ENCODE measurements around the gene ADGRG3. TPM values are rescaled to one million over a fixed set of nuclear protein-coding genes. Genes with fewer than 3 reads are reported as not detected.

Gene ADGRG3
- total and polyA plus RNA-seq, 2 of the 13 experiments (the other 11 are each of a cell fraction or from before 2014, with no cell fraction given) = 2.7 to 11.8 TPM

DNA sequence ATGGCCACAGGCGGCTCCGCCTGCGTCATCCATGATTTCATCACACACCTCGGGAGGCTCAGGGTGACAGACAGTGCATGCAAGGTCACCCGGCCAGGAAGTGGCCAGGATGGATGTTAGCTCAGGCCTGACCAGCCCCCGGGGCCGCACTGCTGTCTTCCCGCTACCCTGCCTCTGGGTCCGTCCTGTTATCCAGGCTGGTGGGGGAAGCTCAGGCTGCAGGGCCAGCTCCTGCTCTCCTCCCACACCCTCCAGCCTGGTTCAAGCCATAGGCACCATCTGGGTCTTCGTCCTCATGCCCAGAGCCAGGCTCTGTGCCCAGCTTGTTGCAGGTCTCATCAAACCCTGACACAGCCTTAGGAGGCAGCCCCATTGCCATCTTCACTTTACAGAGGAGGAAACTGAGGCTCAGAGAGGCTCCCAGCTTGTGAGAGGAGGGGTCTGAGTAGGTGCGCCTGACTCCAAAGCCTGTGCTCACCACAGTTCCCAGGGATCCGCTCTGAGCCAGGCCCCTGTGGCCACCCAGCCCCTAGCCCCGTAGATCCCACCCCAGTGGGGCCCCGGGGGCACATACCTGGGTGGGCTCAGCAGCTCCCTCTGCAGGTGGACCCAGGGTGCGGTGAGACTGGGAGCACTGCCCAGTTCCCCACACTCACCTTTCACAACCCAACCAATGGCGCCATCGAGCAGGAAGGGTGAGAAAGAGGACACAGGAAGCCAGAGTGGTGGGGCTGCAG, 412 bp upstream of the ADGRG3 start (continued):
- TF ChIP-seq ZNF746 (CRISPR knock-in tag; IDR thresholded peaks at IDR 0.05) = no peak
- TF ChIP-seq FOXA1 (IDR thresholded peaks at IDR 0.05) = no peak
- TF ChIP-seq FOXA1 (CRISPR knock-in tag; IDR thresholded peaks at IDR 0.05) = peak; percentile 69
- TF ChIP-seq CHD4 (IDR thresholded peaks at IDR 0.05; ENCODE audit: borderline replicate concordance, low read length) = peak; percentile 85
- no peak for TF ChIP-seq ZNF10 (CRISPR knock-in tag; IDR thresholded peaks at IDR 0.05; ENCODE audit: borderline replicate concordance, low read depth)
- TF ChIP-seq, protein P1, sequence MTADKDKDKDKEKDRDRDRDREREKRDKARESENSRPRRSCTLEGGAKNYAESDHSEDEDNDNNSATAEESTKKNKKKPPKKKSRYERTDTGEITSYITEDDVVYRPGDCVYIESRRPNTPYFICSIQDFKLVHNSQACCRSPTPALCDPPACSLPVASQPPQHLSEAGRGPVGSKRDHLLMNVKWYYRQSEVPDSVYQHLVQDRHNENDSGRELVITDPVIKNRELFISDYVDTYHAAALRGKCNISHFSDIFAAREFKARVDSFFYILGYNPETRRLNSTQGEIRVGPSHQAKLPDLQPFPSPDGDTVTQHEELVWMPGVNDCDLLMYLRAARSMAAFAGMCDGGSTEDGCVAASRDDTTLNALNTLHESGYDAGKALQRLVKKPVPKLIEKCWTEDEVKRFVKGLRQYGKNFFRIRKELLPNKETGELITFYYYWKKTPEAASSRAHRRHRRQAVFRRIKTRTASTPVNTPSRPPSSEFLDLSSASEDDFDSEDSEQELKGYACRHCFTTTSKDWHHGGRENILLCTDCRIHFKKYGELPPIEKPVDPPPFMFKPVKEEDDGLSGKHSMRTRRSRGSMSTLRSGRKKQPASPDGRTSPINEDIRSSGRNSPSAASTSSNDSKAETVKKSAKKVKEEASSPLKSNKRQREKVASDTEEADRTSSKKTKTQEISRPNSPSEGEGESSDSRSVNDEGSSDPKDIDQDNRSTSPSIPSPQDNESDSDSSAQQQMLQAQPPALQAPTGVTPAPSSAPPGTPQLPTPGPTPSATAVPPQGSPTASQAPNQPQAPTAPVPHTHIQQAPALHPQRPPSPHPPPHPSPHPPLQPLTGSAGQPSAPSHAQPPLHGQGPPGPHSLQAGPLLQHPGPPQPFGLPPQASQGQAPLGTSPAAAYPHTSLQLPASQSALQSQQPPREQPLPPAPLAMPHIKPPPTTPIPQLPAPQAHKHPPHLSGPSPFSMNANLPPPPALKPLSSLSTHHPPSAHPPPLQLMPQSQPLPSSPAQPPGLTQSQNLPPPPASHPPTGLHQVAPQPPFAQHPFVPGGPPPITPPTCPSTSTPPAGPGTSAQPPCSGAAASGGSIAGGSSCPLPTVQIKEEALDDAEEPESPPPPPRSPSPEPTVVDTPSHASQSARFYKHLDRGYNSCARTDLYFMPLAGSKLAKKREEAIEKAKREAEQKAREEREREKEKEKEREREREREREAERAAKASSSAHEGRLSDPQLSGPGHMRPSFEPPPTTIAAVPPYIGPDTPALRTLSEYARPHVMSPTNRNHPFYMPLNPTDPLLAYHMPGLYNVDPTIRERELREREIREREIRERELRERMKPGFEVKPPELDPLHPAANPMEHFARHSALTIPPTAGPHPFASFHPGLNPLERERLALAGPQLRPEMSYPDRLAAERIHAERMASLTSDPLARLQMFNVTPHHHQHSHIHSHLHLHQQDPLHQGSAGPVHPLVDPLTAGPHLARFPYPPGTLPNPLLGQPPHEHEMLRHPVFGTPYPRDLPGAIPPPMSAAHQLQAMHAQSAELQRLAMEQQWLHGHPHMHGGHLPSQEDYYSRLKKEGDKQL (CRISPR knock-in tag; IDR thresholded peaks at IDR 0.05; ENCODE audit: low read depth) = peak; percentile 11
- TF ChIP-seq KLF11 (CRISPR knock-in tag; IDR thresholded peaks at IDR 0.05) = 0 out of 2 replicates have a peak, but pooled peaks have one; percentile 19
- peak; percentile 72 for TF ChIP-seq TRAFD1 (CRISPR knock-in tag; IDR thresholded peaks at IDR 0.05; ENCODE audit: borderline replicate concordance)
- peak; percentile 97 for TF ChIP-seq GATAD2A (CRISPR knock-in tag; IDR thresholded peaks at IDR 0.05)
- no peak for TF ChIP-seq ZNF615 (CRISPR knock-in tag; IDR thresholded peaks at IDR 0.05; ENCODE audit: borderline replicate concordance)
- TF ChIP-seq CEBPB (IDR thresholded peaks at IDR 0.05; ENCODE audit: borderline replicate concordance, low read depth, low read length) = peak; percentile 99
- TF ChIP-seq ZFP90 (CRISPR knock-in tag; IDR thresholded peaks at IDR 0.05; ENCODE audit: borderline replicate concordance) = no peak
- TF ChIP-seq, protein P2, sequence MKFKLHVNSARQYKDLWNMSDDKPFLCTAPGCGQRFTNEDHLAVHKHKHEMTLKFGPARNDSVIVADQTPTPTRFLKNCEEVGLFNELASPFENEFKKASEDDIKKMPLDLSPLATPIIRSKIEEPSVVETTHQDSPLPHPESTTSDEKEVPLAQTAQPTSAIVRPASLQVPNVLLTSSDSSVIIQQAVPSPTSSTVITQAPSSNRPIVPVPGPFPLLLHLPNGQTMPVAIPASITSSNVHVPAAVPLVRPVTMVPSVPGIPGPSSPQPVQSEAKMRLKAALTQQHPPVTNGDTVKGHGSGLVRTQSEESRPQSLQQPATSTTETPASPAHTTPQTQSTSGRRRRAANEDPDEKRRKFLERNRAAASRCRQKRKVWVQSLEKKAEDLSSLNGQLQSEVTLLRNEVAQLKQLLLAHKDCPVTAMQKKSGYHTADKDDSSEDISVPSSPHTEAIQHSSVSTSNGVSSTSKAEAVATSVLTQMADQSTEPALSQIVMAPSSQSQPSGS (CRISPR knock-in tag; IDR thresholded peaks at IDR 0.05) = peak; percentile 99
- peak; percentile 75; the same call in 1 of the 2 replicates for TF ChIP-seq ZNF546 (CRISPR knock-in tag; conservative IDR thresholded peaks at IDR 0.05)
- peak; percentile 90 for TF ChIP-seq CREM (IDR thresholded peaks at IDR 0.05)
- TF ChIP-seq CREM (CRISPR knock-in tag; IDR thresholded peaks at IDR 0.05) = no peak
- TF ChIP-seq ZNF160 (CRISPR knock-in tag; IDR thresholded peaks at IDR 0.05) = peak; percentile 20; the same call in 1 of the 2 replicates
- TF ChIP-seq TEAD2 (CRISPR knock-in tag; IDR thresholded peaks at IDR 0.05) = no peak
- no peak; the same call in 1 of the 2 replicates for TF ChIP-seq MED13 (CRISPR knock-in tag; IDR thresholded peaks at IDR 0.05)
- peak; percentile 68; the same call in 1 of the 2 replicates for TF ChIP-seq ZNF451 (CRISPR knock-in tag; IDR thresholded peaks at IDR 0.05)
- TF ChIP-seq, protein P3, sequence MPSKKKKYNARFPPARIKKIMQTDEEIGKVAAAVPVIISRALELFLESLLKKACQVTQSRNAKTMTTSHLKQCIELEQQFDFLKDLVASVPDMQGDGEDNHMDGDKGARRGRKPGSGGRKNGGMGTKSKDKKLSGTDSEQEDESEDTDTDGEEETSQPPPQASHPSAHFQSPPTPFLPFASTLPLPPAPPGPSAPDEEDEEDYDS (CRISPR knock-in tag; IDR thresholded peaks at IDR 0.05) = peak; percentile 56; the same call in 1 of the 2 replicates
- TF ChIP-seq MAFF (IDR thresholded peaks at IDR 0.05; ENCODE audit: low read depth, low read length) = no peak
- TF ChIP-seq ZNF557 (CRISPR knock-in tag; IDR thresholded peaks at IDR 0.05) = no peak

Data from HepG2 (cell line).